HG02678 (cell line): ENCODE results near the gene ATG16L1.
A peak's percentile ranks its signal among the peaks of the same experiment; 100 is the strongest.

ENCODE experiments used
- ATAC-seq: cut with Tn5 transposase; IDR thresholded peaks from one replicate; pipeline ENCODE4 v1.9.1; 2021; ENCODE audit warnings: mild to moderate bottlenecking, moderate library complexity; ENCODE audit not compliant: unreplicated experiment

ATG16L1 gene

GRCh38 chr2:233287871-233288270 lies 36.4 kb downstream of the ATG16L1 start:
- no peak for ATAC-seq

- ATAC-seq, result no peak
Measured at GRCh38 chr2:233288663-233289062, 37.2 kb downstream of the ATG16L1 start.

GRCh38 chr2:233289648-233290047 lies 38.2 kb downstream of the ATG16L1 start:
- no peak for ATAC-seq

GRCh38 chr2:233290051-233290845 lies 38.8 kb downstream of the ATG16L1 start:
- no peak for ATAC-seq

GRCh38 chr2:233295891-233296290 lies 44.4 kb downstream of the ATG16L1 start:
- ATAC-seq, result no peak

- no peak for ATAC-seq
Measured at GRCh38 chr2:233297076-233297475, 45.6 kb downstream of the ATG16L1 start.

- no peak for ATAC-seq
Measured at GRCh38 chr2:233300401-233300800, 48.9 kb downstream of the ATG16L1 start.

GRCh38 chr2:233301248-233301647 lies 49.8 kb downstream of the ATG16L1 start:
- no peak for ATAC-seq

- ATAC-seq, result no peak
Measured at GRCh38 chr2:233301811-233302210, 50.3 kb downstream of the ATG16L1 start.

GRCh38 chr2:233303252-233303651 lies 51.8 kb downstream of the ATG16L1 start:
- ATAC-seq, result no peak

- no peak for ATAC-seq
Measured at GRCh38 chr2:233307565-233307964, 56.1 kb downstream of the ATG16L1 start, which contains the start of gene SAG. Gene SAG (plus strand): TSS chr2:233307816. CDS start chr2:233309190, 1,374 bp downstream.

- no peak for ATAC-seq
Measured at GRCh38 chr2:233311241-233311926, 59.9 kb downstream of the ATG16L1 start.

GRCh38 chr2:233312874-233313273 lies 61.4 kb downstream of the ATG16L1 start:
- peak; percentile 47 for ATAC-seq

GRCh38 chr2:233314180-233314925 lies 62.9 kb downstream of the ATG16L1 start:
- ATAC-seq, result no peak

GRCh38 chr2:233317196-233317943 lies 65.9 kb downstream of the ATG16L1 start:
- no peak for ATAC-seq

- ATAC-seq, result no peak
Measured at GRCh38 chr2:233319256-233319655, 67.8 kb downstream of the ATG16L1 start.

- ATAC-seq, result no peak
Measured at GRCh38 chr2:233320470-233320869, 69.0 kb downstream of the ATG16L1 start.

- no peak for ATAC-seq
Measured at GRCh38 chr2:233321166-233321565, 69.7 kb downstream of the ATG16L1 start.

GRCh38 chr2:233323851-233324250 lies 72.4 kb downstream of the ATG16L1 start:
- ATAC-seq, result no peak

GRCh38 chr2:233325256-233325655 lies 73.8 kb downstream of the ATG16L1 start:
- no peak for ATAC-seq

- no peak for ATAC-seq
Measured at GRCh38 chr2:233325814-233326213, 74.3 kb downstream of the ATG16L1 start.
